Ramos (cell line): ENCODE results near the gene GUSB.
"Not testable (repeated sequence)": the region's sequence is repeated elsewhere in the genome, so short reads cannot be mapped to it uniquely, and the experiment has no call there.

Source experiments
- in situ Hi-C: fragments of 300-500 bp; cut with MboI; formaldehyde crosslinking; loops from one replicate; pipeline ENCODE4 v1.14.3; 2022; ENCODE audit warnings: low sequenced_read_pairs; ENCODE audit not compliant: unreplicated experiment

Gene GUSB

DNA sequence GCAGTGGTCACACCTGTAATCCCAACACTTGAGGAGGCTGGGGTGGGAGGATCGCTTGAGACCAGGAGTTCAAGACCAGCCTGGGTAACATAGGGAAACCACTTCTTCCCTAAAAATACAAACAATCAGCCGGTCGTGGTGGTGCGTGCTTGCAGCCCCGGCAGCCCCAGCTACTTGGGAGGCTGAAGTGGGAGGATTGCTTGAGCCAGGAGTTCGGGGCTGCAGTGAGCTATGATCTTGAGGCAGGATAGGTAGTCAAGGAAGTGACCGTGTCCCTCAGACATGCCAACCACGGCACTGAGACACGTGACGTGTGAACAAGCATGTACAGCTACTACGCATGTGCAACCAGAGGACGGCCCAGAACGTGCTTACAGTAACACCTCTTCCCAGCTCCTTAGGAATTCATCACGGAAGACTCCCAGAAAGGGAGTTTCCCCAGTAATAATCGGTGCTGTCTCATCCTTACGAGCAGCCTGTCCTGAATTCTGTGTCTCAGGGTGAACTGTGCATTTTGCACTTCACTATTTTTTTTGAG is 5.3 kb downstream of the GUSB start:
- in situ Hi-C loops, result no loop called here

DNA sequence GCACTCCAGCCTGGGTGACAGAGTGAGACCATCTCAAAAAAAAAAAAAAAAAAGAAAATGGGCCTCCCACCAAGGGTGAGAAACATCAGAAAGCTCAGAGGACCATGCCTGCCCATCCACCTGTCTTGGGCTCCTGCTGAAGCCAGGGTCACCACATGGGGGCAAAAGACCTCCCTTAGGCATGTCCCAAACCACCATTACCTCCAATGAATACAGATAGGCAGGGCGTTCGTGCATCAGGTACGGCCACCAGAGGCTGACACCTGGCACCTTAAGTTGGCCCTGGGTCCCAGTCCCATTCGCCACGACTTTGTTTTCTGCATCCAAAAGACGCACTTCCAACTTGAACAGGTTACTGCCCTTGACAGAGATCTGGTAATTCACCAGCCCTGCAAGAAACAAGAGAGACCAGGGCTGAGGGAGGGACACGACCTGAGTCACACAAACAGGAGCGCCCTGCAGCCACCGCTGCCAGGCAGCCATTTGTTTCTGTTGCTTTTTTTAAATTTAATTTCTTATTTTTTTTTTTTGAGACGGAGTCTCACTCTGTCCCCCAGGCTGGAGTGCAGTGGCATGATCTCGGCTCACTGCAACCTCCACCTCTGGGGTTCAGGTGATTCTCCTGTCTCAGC is 6.1 kb downstream of the GUSB start:
- in situ Hi-C loops, result no loop called here

DNA sequence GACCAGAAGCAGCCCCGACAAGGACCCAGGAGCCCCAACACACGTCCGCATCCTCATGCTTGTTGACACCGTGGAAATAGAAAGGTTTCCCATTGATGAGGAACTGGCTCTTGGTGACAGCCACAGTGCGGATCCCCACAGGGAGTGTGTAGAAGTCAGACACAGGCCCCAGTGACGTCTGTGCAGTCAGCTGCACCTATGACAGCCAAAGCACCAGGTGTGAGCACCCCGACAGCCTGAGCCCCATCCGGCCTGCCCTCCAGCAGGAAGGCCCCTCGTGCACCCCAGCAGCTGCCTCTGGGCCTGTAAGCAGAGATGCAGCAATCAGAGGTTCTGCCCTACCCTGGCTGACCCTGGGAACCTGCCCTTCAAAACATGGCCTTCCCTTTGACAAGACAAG is 7.1 kb downstream of the GUSB start:
- in situ Hi-C loops, result no loop called here

DNA sequence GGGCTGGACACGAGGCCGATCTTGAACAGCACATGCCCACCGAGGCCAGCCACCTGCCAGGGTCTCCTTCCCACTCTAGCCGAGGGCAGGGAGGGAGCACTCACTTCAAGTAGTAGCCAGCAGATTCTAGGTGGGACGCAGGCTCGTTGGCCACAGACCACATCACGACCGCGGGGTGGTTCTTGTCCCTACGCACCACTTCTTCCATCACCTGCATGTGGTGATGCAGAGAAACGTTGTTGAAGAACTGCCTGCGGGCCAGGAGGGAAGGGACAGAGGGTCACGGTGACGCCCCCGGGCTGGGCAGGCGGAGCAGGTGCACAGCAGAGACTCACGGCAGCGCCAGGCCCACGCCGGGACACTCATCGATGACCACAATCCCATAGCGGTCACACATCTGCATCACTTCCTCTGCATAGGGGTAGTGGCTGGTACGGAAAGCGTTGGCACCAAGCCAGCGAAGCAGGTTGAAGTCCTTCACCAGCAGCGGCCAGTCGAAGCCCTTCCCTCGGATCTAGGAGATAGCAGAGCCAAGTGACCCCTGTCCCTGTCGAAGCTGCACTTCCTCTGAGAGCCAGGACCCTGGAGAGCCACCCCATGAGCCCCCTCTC is 7.7 kb downstream of the GUSB start:
- in situ Hi-C loops, result no loop called here

DNA sequence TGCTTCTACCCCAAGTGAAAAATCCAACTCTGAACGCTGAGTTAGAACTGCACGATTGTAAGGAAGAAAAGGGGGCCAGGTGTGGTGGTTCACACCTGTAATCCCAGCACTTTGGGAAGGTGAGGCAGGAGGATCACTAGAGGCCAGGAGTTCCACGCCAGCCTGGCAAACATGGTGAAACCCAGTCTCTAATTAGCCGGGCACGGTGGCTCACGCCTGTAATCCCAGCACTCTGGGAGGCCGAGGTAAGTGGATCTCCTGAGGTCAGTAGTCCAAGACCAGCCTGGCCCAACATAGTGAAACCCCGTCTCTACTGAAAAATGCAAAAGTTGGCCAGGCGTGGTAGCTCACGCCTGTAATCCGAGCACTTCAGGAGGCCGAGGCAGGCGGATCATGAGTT is 9.0 kb downstream of the GUSB start:
- in situ Hi-C loops, result no loop called here

DNA sequence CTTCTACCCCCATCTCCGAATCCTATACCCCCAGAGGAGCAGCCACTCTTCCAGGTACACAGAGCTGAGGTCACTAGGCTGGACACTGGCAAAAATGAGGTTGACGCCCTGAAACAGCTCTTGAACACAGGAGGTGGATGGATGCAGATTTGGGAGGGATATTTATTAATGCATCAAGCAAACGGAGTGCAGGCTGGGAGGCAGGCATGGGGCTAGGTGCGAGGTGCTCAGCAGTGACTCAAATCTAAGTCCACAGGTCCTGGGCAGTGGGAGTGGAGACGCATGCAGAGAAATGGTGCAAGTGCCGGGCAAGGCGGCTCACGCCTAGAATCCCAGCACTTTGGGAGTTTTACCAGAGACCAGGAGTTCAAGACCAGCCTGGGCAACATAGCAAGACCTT is 11.0 kb downstream of the GUSB start:
- in situ Hi-C loops, result no loop called here

DNA sequence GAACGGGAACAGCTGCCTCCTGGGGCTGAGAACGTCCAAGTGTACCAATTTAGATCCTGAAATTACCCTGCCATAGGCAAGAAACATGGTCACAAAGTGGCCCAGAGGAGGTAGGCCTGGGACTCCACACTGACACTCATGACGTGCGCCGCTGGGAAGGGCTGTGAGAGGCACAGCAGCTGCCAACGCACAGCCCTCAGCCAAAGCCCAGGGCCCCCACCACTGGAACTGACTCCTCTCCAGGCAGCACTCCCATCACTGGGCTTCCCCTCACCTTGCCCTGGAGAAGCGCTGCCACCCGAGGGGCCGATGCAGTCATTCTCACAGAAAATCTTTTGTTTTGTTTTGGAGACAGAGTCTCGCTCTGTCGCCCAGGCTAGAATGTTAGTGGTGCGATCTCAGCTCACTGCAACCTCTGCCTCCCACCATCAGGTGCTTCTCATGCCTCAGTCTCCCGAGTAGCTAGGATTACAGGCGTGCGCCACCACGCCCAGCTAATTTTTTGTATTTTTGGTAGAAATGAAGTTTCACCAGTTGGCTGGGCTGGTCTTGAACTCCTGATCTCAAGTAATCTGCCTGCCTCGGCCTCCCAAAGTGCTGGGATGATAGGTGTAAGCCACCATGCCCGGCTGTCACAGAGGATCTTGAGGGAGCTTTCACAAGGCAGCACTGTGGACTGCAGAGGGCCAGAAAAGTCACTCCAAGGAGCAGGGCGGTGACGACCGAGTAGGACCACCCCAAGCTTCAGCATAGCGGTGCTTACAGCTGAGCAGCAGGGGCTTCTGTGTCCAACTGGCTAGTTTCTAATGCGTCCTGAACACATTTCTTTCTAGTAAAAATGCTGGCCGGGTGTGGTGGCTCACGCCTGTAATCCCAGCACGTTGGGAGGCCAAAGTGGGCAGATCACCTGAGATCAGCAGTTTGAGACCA is 13.5 kb downstream of the GUSB start:
- in situ Hi-C loops, result no loop called here

DNA sequence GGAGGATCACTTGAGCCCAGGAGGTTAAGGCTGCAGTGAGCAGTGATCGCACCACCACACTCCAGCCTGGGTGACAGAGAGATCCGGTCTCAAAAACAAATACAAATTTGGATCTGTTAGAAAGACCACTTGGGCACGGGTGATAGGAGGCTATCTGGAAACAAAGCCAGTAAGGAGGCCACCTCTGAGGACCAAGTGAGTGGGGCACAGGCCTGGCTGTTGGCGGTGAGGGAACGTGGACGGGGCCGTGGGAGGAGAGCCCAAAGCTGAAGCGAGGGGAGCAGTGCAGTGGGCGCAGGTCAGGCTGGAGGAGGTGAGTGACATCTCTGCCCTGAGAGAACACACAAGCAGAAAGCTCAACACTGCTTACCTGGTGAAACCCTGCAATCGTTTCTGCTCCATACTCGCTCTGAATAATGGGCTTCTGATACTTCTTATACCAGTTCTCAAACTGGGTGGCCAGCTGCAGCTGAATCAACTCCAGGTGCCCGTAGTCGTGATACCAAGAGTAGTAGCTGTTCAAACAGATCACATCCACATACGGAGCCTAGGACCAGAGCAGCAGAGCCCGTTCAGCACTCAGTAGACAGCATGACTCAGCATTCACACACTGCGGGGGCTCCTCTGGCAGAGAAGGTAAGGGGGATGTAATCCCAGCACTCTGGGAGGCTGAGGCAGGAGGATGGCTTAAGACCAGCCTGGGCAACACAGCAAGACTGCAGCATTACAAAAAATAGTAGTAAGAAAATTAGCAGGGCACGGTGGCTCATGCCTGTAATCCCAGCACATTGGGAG is 14.5 kb downstream of the GUSB start:
- in situ Hi-C loops, result no loop called here

DNA sequence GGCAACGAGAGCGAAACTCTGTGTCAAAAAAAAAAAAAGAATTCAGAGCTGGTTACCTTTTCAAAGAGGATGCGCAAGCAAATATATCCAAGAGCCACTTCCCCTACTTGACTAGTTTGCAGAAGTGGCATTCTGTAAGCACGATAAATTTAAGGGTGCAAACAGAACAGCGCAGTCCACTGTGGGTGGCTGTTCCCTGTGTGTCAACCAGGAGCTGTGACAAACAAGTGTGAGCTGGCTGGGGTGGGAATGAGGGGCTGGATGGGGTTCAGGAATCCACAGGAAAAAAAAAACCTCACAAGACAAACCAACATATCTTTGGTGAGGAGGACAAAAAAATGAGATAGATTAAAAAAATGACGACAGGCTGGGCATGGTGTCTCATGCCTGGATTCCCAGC is 15.9 kb downstream of the GUSB start:
- in situ Hi-C loops, result no loop called here

DNA sequence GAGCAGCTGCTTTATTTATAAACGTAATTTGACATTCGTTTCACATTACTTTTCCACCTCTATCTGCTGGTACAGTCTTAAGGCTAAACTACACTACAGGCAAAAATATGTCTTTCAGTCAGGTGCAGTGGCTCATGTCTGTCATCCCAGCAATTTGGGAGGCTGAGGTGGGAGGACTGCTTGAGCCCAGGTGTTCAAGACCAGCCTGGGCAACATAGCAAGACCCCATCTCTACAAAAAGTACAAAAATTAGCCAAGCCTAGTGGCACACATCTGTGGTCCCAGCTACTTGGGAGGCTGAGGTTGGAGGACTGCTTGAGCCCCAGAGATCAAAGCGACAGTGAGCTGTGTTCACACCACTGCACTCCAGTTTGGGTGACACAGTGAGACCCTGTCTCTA is 17.3 kb downstream of the GUSB start:
- in situ Hi-C loops, result not testable (repeated sequence)

DNA sequence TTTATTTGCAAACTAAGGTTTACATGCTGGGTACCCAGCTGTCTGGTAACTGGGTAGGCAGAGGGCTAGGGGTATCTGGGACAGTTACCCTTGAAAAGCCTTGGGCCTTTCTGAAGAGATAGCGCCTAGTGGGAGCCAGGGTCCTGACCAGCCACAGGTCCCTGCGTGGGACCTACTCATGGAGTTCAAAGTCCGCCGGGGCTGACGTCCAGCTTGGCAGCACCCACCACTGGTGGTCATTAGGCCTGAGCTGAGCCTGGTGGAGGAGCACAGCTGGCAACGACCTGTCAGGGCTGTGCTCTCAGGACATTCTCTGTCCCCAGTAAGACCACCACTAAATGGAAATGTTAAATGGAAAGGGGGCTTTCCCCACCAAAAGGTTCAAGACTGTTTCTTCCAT is 20.0 kb downstream of the GUSB start:
- in situ Hi-C loops, result no loop called here

DNA sequence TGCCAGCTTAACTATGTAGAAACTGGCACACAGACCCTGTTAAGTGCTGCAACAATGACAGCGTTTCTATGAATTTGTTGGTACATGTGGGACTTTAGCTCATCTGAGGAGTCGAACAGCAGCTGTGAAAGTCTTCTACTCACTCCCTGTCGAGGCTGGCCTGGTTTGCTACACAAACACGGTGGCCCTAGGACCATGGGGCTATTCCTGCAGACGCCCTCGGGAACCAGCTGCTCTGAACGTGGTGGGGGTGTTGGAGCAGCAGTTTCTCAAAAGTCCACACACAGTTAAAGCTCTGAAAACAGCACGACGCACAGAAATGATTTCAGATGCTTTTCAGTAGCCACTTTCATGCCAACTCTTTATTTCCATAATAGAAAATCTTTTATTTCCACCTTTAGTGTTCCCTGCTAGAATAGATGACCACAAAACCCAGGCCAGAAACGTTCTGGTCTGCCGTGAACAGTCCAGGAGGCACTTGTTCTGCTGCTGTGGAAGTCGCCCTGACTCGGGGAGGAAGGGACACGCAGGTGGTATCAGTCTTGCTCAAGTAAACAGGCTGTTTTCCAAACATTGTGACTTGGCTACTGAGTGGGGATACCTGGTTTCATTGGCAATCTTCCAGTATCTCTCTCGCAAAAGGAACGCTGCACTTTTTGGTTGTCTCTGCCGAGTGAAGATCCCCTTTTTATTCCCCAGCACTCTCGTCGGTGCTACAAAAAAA is 21.5 kb downstream of the GUSB start:
- in situ Hi-C loops, result no loop called here

DNA sequence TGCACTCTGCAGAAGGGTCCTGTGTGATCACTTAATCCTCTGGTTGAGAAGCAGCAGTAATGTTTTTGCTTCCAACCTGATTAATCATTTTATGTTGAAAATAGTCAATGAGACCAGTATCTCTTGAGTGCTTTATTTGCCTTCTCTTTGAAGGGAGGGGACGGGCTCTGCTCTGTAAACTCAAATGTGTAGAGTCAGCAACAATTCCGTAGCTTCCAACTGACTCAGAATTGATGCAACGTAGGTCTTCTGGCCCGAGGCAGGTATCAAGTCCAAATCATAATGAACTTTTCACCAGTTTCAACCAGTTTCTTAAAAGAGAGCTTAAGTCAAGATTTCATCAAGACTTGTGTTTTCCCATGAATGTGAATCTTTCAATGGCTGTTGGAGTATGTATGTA is 26.3 kb downstream of the GUSB start:
- in situ Hi-C loops, result no loop called here

DNA sequence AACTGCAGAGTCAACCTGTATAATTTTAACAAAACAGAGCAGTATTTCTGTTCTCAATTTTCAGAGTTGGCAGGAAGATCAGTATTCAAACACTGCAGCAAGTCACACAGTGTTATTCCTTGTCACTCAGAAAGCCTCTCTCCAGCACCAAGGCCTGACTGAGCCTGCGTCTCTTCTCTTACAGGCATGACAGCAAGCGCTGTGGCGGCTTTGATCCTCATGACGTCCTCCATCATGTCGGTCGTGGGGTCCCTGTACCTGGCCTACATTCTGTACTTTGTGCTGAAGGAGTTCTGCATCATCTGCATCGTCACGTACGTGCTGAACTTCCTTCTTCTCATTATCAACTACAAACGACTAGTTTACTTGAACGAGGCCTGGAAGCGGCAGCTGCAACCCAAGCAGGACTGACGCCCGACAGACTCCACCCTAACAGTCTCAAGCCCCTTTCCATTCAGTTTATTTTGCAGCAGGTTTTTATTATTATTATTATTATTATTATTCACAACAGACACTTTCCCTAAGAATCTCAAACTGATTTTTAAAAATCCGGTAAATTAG is 28.0 kb downstream of the GUSB start:
- in situ Hi-C loops, result no loop called here

DNA sequence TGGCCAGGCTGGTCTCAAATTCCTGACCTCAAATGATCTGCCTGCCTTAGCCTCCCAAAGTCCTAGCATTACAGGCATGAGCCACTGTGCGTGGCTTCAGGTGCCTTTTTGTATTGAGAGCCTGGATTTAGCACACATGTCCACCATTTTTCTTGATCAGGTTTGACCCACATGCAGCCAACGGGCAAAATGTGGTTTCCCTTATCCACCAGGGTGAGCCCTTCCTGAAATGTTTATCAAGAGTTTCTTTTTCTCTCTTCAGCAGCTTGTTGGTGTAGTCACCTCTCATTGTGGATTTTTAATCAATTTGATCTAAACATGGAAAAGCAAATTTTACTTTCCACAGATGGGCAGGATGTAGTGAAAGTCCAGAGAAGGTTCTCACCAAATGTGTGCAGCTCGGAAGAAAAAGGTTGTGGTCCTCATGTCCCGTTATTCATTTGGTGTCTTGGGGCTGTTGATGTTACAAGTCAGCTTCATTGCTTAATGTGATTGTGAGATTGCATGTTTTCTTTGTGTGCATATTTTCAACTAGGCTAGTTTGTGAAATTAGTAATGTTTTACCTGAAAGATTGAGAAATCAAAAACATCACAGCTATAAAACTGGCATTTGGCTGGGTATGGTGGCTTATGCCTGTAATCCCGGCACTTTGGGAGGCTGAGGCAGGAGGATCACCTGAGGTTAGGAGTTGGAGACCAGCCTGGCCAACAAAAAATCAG is 28.9 kb downstream of the GUSB start:
- in situ Hi-C loops, result no loop called here

DNA sequence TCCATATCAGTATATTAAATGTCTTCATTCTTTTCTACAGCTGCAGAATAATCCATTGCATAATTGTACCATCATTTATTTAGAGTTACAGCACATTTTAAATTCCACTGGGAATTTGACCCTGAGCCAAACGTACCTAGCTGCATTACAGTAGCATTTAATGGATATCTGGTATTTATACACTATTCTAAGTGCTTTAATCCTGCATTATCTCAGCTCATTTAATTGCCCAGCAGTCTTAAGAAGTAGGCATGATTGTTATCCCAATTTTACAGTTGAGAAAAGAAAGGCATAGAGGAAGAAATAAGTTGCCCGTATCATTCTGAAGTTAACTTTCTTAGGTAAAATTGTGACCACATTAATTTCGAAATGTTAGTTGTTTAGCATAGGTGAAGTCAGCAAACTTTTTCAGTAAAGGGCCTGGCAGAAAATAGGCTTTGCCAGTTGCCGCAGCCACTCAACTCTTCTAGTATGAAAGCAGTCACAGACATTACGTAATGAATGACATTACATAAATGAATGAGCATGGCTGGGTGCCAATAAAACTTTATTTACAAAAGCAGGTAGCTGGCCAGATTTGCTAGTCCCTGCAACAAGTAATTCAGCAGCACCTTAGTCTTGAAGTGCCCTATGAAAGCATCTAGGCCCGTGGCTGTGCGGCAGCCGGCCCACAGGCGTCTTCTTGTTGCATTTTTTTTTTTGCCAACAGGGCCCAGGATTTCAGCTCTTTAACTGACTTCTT is 30.0 kb downstream of the GUSB start:
- in situ Hi-C loops, result no loop called here

DNA sequence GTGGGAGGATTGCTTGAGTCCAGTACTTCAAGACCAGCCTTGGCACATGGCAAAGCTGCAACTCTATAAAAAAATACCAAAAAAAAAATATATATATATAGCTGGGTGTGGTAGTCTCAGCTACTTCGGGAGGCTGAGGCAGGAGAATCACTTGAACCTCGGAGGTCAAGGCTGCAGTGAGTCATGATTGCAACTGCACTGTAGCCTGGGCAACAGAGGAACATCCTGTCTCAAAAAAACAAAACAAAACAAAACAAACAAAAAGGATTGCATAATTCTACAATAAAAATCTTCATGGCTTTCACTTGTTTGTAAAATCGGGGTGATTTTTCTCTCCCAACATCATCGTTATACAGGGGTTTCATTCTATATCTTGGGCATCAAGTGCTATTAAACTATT is 35.1 kb downstream of the GUSB start:
- in situ Hi-C loops, result no loop called here

DNA sequence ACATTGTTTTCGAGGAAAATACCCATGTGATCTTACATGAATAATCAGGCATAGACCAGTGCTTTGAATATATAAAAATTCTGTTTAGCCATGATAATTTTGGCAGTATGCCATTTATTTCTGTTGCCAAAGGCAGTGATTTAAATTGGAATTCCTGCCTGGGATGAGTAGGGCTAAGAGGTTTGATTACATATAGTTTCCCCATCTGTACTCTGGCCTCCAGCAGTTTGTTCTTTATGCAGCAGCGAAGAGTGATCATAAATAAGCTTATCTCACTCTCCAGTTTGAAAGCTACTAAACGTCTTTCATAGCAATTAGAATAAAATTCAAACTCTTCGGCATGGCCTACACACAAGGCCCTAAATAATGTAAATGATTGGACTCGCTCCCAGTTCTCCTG is 36.2 kb downstream of the GUSB start:
- in situ Hi-C loops, result not testable (repeated sequence)
